Adipose tissue (tissue), 3 donors: Measurements from ENCODE around the gene TEX14. TPM values are rescaled to one million over a fixed set of nuclear protein-coding genes. Genes with fewer than 3 reads are reported as not detected.

ENCODE experiments used
- H3K27ac ChIP-seq: one replicate; pipeline ENCODE4 v1.5.1; 2013; ENCODE audit warnings: low read depth, low read length
- WGBS, 3 donors: extraction: QIAGEN DNeasy Blood & Tissue Kit; methylation state at CpG; one replicate each; pipeline ENCODE4 v1.1.7; 2013; 5-methylcytosine and 5-hydroxymethylcytosine counted together
- polyA plus RNA-seq, 3 donors: library from polyadenylated mRNA; stranded (reverse); fragments of 200-250 nt; gene quantifications; one replicate each; pipeline ENCODE4 v1.2.3, GENCODE V29; 2013
- donor health status: healthy with polysubstance abuse.
- donor health status: Bipolar disorder and iron deficiency.
- donor health status: healthy.

TEX14 gene
- polyA plus RNA-seq, 3 donors: 0.05 to 0.28 TPM; not detected in 1

DNA sequence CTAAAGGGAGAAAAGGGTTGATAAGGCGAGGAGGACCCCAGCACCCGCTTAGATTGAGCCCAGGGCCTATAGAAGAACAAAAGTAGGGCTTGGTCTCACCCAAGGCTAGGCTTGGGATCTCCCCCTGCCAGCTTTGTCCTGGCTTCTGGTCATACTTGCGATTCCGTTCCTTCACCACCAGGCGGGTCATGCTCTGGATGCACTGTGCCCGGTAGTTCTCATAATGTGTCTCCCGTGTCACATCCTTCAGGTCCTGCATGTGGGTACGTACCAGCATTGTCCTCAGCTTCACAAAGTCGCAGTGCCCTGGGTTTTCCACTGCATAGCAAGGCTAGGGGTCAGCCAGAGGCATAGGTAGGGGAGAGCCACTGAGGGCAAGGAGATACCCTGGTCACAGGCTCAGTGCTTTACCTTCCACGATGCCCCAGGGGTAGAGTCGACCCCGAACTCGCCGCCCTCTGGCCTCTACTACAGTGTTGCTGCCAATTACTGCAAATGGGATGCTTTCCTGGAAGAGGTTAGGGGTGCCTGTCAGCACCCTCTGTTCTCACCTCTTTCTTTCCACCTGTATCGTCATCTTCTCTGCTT lies 170.9 kb downstream of the TEX14 start:
- 70 to 74% (median 72%) methylated on average over 15 of the region's 15 CpGs for WGBS, 3 donors
- H3K27ac ChIP-seq: no peak overlapping the region

DNA sequence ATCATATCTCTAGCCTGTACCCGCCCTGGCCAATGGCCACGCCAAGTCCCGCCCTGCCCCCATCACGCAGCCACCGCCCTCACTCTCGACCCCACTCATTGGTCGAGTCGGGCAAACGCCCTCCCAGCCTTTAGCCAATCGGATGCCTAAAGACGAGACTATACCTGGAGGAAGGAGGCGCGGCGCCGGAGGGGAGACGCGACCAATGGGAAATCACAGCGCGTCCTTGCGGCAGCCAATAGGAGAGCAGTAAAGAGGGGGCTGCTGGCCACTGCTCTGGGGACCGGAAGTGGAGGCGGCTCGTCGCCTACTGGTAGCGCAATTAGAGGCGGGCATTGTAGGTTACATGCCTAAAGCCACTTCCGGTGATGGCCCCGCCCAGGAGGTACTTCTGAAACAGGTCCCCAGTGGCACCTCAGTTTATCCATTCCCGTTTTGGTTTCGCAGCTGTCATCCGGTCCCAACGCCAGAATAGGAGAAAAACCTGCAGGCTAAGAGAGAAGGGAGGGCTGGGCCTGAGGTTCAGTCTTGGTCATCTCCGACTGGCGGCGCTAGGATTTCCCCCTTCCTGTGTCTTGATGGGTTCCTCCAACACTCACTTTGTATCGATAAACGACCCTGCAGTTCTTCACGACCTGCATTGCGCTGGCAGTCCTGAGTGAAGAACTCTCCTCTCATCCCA lies 173.8 kb downstream of the TEX14 start:
- WGBS, 3 donors: 0 to 1% (median 0%) methylated on average over 39 of the region's 39 CpGs

DNA sequence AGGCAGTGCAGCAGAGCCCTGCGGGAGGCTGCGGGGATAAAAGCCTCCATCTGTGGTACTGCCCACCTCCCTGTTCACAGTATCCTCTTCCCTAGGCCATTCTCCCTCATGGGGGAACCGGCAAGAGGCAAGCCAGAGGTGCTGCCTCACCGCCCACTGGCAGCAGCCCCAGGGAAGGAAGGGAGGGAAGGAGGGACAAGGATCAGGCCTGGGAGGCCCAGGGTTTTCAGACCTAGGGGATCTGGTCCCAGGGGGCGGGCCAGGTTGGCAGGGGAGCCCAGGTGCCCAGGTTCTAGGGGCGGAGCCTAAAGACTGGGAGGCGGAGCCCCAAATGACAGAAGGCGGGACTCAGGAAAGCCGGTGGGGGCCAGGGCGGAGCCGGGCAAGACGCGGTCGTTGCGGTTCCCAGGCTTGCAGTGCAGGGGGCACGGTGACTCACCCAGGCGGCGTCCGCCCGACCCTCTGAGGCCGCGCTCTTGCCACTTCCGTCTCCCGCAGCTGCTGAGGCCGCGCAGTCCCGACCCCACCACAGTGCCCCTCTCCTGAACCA lies 174.4 kb downstream of the TEX14 start:
- 0 to 2% (median 1%) methylated on average over 23 to 27 of the region's 27 CpGs for WGBS, 3 donors
- peak overlapping the region; percentile 14 for H3K27ac ChIP-seq

More for the DNA sequence above, 173.8 kb downstream of the TEX14 start:
- no peak overlapping the region for H3K27ac ChIP-seq

DNA sequence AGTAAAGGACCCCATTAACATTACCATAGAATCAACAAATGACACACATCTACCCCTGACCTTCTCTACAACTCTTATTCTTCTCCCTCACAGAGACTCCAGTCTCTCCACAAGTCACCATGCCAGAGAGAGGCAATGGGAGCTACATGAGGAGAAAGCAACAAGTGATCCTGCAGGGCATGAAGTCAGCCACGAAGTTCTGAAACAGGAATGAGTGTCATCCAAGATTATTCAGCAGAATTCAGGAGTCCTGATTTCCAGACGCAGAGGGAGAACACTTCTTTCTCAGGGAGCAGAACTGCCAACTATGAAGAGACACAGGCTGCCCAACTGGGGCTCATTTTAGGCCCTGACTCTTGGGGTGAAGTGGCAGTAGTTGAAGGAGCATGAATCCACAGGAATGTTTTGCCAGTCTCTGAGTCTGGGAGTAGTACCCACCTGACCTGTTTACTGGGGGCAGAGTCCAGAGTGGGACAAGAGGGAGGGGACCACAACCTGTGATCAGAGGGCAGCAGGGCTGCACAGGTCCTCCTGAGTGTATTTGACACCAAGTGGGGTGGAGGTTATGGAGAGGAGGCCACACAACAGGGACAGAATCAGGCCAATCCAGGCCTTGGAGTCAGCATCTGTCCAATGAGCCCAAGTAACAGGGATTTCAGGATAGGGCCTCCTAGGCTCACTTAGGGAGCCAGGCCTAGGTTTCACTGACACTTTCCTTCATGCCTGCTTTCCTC lies 175.0 kb downstream of the TEX14 start:
- 39 to 61% (median 47%) methylated on average over 2 of the region's 2 CpGs for WGBS, 3 donors

DNA sequence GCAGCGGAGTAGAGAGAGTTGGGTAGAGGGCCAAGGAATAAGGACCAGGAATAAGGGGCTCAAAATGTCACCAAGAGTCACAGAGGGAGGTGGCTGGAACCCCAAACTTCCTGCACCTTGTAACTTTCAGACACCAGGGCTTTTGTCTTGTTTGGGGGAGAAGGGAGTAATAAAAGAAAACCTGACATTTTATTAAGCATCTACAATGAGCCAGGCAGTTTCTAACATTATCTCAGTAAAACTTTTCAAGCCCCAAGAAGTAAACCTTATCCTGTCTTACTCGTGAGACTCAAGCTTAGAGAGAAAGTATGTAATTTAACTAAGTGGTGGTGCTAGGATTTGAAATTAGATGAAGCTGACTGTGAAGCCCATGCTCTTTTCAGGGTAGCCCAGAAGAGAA lies 176.6 kb downstream of the TEX14 start:
- H3K27ac ChIP-seq: no peak overlapping the region
- 69 to 73% (median 72%) methylated on average over 2 of the region's 2 CpGs for WGBS, 3 donors

More for the DNA sequence above, 175.0 kb downstream of the TEX14 start:
- H3K27ac ChIP-seq: no peak overlapping the region

DNA sequence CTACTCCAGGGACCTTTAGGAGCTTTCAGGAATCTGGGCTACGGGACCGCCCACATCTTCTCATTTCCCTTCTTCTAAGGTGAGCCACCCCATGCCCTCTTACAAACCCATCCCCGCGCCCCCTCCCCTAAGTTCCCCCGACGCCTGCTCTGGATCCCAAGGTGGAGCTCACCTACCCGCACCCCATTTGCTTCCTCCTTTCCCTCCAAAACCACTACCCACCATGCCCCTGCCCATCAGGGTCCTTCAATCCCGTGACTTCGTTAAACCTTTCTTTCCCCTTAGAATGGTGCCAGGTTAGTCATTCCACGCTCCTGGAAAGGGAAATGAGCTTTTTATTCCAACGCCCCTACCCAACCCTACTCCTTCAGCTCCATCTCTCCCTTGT lies 177.1 kb downstream of the TEX14 start:
- WGBS, 3 donors: 16 to 20% (median 18%) methylated on average over 11 of the region's 11 CpGs
- no peak overlapping the region for H3K27ac ChIP-seq

DNA sequence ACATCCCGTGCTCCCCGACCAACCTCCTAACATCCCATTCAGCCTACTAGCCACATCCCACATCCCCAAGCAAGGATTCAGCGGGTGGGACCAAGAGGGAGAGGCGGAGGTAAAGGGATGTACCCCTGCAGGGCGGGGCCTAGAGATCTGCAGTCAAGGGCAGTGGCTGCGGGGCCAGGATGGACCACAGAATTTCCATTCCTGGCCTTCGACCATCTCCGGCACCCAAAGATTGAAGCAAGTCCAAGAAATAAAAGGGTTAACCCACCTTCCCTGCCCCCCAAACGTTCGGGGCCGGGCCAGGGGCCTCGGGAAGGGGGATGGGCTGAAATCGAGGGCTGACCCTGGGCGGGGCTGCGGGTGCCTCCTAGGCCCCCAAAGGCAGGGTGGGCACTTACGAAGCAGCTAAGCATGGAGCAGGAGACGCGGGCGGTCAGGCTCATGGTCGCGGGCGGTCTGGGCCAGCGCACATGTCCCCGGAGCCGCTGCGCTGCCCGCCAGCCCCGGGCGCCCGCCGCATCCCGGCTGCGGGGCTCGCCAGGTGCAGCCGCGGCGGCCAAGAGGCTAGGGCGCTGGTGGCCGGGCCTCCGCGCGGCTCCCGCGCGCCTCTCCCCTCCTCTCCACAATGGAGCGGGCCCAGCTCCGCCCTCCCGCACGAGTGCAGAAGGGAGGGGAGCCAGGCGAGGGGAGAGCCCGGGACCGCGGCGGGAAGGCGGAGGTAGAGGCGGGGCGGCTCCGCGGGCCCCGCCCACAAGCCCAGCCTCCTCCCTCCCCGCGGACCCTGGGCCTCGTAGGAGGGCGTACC lies 177.7 kb downstream of the TEX14 start, which contains the start of gene MTMR4:
Gene MTMR4 (minus strand): TSS at position 674 of the 805 bp plus-strand sequence. CDS start 231 bp downstream, at position 443.
- 0 to 1% (median 1%) methylated on average over 48 to 60 of the region's 64 CpGs for WGBS, 3 donors
- H3K27ac ChIP-seq: no peak within 1 kb of the TSS

DNA sequence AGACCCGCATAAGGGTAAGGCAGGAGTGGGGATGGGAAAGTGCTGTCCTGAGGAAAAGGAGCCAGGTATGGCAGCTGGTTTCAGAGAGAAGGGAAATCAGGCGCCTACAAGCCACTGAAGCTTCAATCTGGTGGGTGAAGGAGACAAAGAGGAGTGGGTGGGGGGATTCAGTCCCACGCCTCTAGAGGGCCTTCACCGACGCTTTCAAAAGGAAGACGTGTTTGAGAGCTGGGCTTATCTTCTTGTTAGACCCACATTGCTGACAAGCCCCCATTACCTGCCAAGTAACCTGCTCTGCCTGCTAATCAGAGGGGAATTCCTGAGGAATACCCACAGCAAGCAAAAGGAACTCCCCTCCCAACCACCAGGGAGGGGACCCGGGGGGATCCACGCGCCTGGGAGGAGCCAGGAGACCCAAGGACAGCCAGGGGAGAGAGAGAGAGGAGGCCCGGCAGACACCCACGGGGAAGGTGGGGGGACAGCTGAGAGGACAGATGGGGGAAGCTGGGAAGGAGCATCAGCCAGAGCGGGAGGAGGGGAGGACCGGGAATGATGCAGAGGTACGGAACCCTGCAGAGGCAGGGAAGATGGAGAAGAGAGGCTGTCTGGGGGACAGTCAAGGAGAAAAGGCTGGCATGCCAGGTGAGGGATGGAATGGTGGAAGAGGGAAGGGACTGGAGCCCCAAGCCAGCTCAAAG lies 178.4 kb downstream of the TEX14 start:
- WGBS, 3 donors: 34 to 39% (median 35%) methylated on average over 14 of the region's 14 CpGs
- no peak overlapping the region for H3K27ac ChIP-seq

DNA sequence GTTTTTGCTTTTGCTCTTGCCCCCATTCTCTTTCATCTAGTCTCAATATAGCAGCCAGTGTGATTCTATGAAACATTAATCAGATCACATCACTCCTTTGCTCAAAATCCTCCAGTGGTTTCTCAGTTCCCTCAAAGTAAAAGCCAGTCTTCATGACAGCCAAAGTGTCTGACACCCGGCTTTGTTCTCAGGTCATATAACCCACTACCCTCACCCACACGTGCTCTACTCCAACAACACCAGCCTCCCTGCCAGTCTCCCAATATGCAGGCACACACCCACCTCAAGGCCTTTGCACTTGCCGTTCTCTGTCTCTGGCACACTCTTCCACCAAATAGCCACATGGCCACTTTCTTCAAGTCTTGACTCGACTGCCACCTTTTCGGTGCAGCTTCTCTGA lies 181.8 kb downstream of the TEX14 start:
- 89 to 94% (median 92%) methylated on average over 5 of the region's 5 CpGs for WGBS, 3 donors
- no peak overlapping the region for H3K27ac ChIP-seq

DNA sequence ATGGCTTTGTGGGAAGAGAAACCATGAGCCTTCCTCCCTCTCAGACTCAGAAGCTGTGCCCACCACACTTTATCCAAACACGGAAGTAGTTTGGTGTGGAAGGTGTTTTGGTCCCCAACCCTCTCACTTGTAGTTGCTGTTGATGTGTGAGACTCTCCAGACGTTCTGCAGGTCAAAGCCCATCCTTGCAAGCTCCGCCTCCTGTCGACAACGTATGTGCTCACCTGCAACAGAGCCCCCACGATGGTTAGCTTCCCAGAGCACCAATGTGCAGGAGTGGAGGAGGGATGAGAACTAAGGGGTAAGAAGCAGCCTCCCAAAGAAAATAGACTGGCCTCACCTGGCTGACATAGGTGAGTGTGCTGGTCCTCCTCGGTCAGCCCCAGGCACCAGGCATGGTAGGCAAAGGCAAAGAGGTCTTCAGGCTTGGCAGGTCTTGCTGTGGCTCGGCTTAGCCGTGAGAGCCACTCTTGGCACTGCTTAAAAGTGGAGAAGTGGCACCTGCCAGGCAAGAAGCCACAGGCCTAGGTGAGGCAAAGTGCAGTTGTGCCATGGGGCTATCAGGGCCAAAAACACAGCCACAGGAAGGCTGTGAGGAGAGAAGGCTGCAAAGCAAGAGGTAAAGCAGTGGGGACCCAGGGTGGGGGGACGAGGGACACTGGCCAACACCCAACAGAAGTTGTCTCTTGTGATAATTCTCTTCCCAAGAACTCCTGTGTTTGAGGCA lies 183.3 kb downstream of the TEX14 start:
- WGBS, 3 donors: 80 to 86% (median 84%) methylated on average over 10 of the region's 10 CpGs
- H3K27ac ChIP-seq: no peak overlapping the region

DNA sequence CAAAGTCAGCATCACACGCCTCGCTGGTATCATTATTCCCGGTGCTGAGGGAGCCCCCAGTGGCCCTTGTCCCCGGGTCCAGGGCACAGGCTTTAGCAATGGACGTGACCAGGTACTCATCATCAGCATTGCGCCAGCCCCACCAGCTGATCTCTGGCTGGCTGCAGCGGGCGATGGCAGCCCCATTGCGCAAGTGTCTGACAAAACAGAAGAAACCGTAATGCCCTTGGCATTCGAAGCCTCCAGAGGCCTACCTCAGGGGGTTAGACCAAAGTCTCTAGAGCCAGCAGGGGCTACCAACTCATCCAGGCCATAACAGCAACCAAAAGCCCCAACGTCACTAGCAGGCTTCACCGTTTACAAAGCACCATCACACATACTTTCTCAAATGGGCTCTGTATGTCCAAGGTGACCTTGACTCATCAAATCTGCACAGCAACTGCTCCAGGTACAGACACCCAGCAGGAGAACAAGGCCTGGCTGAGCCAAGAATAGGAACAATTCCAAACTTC lies 184.7 kb downstream of the TEX14 start:
- whole genome bisulfite sequencing, 3 donors: 70 to 83% (median 74%) methylated on average over 13 of the region's 13 CpGs
- no peak overlapping the region for H3K27ac ChIP-seq

Other genes starting within 250 kb of the TEX14 start
- under 1 TPM; 0.01 to 0.11 (median 0.02) TPM for gene HSF5, start 203.6 kb downstream of the TEX14 start, polyA plus RNA-seq
- gene MTMR4, start 177.4 kb downstream of the TEX14 start, polyA plus RNA-seq: 1 to 10 TPM; 8.1 to 9.4 (median 8.4) TPM
- 10 to 100 TPM in 2 of 3 donors, 1 to 10 TPM in 1; 9.0 to 16.6 (median 13.7) TPM for gene RAD51C, start 557 bp upstream of the TEX14 start, polyA plus RNA-seq
- under 1 TPM; 0.03 to 0.33 (median 0.11) TPM for gene PPM1E, start 63.8 kb upstream of the TEX14 start, polyA plus RNA-seq